Stimulated activated CD8-positive, alpha-beta memory T cell treated with anti-CD3 and anti-CD28 coated beads, Interleukin-7, amount 100 ng/mL, for 48 hours (primary cell): ENCODE results near the gene KIF20A.
"Not testable (repeated sequence)": the region's sequence is repeated elsewhere in the genome, so short reads cannot be mapped to it uniquely, and the experiment has no call there.

Experiments
- DNase-seq, 2 donors: peaks; one replicate each; pipeline ENCODE4 v3.0.0-alpha.2; 2020; ENCODE audit warnings: low read depth in 1 of 2; ENCODE audit errors: extremely low read depth in 1 of 2

The KIF20A gene

GRCh38 chr5:138182808-138183207 is 3.9 kb downstream of the KIF20A start:
- no peak for DNase-seq

- no peak for DNase-seq
These were observed 7.1 kb downstream of the KIF20A start for GRCh38 chr5:138186002-138186447.

- DNase-seq: no peak
These were observed 9.7 kb downstream of the KIF20A start for GRCh38 chr5:138188626-138189025.

GRCh38 chr5:138192826-138193225 is 13.9 kb downstream of the KIF20A start:
- no peak for DNase-seq

- DNase-seq: not testable (repeated sequence)
These were observed 14.9 kb downstream of the KIF20A start for GRCh38 chr5:138193859-138194258.

GRCh38 chr5:138210985-138211384 is 32.1 kb downstream of the KIF20A start:
- no peak for DNase-seq

GRCh38 chr5:138212828-138213160 is 33.9 kb downstream of the KIF20A start:
- peak in 1 of 2 donors; percentile 6 for DNase-seq

- peak; percentile 70 to 87 for DNase-seq
These were observed 34.5 kb downstream of the KIF20A start, which contains the start of gene CDC23 for GRCh38 chr5:138213161-138214029. Gene CDC23 (minus strand): TSS chr5:138213323. CDS start chr5:138213312, 11 bp downstream.

- DNase-seq: no peak
These were observed 37.9 kb downstream of the KIF20A start for GRCh38 chr5:138216799-138217198.

GRCh38 chr5:138223532-138223931 is 44.6 kb downstream of the KIF20A start:
- DNase-seq: no peak

- no peak for DNase-seq
These were observed 45.8 kb downstream of the KIF20A start for GRCh38 chr5:138224712-138225111.

GRCh38 chr5:138226910-138227309 is 48.0 kb downstream of the KIF20A start:
- DNase-seq: no peak

- DNase-seq: no peak
These were observed 50.5 kb downstream of the KIF20A start for GRCh38 chr5:138229387-138229786.

GRCh38 chr5:138230261-138230660 is 51.3 kb downstream of the KIF20A start:
- no peak for DNase-seq

- no peak for DNase-seq
These were observed 52.2 kb downstream of the KIF20A start for GRCh38 chr5:138230981-138231589.

GRCh38 chr5:138233280-138233679 is 54.4 kb downstream of the KIF20A start:
- no peak for DNase-seq

- no peak for DNase-seq
These were observed 55.7 kb downstream of the KIF20A start for GRCh38 chr5:138234651-138235050.
